Measurements from ENCODE around the gene HEPACAM.

Gene HEPACAM

GRCh38 chr11:124953753-124954589 is 18.1 kb upstream of the HEPACAM start, which contains the start of gene CCDC15:
TSS of gene CCDC15 (plus strand) at chr11:124954202. CDS start at chr11:124954733, 531 bp downstream.
- DNase-seq (ENCODE audit: low read depth), result peak; percentile 96
- 0 out of 2 replicates have a peak, but pooled peaks have one; percentile 2 for TF ChIP-seq CTCF (conservative IDR thresholded peaks at IDR 0.05; ENCODE audit: low read length)
- H3K4me3 ChIP-seq (ENCODE audit: low read length), result peak within 1 kb of the TSS; percentile 83

- no peak for TF ChIP-seq CTCF (conservative IDR thresholded peaks at IDR 0.05; ENCODE audit: low read length)
- DNase-seq (ENCODE audit: low read depth), result no peak
- H3K4me3 ChIP-seq (ENCODE audit: low read length), result no peak overlapping the region
Measured at GRCh38 chr11:124951341-124951740, 15.5 kb upstream of the HEPACAM start.

GRCh38 chr11:124950601-124951330 is 14.9 kb upstream of the HEPACAM start:
- no peak for TF ChIP-seq CTCF (conservative IDR thresholded peaks at IDR 0.05; ENCODE audit: low read length)
- no peak for DNase-seq (ENCODE audit: low read depth)
- H3K4me3 ChIP-seq (ENCODE audit: low read length), result no peak overlapping the region

GRCh38 chr11:124946735-124947141 is 10.9 kb upstream of the HEPACAM start:
- DNase-seq (ENCODE audit: low read depth), result peak; percentile 68
- no peak overlapping the region for H3K4me3 ChIP-seq (ENCODE audit: low read length)
- TF ChIP-seq CTCF (conservative IDR thresholded peaks at IDR 0.05; ENCODE audit: low read length), result no peak

GRCh38 chr11:124945826-124946225 is 10.0 kb upstream of the HEPACAM start:
- TF ChIP-seq CTCF (conservative IDR thresholded peaks at IDR 0.05; ENCODE audit: low read length), result no peak
- DNase-seq (ENCODE audit: low read depth), result no peak
- no peak overlapping the region for H3K4me3 ChIP-seq (ENCODE audit: low read length)

GRCh38 chr11:124944565-124944964 is 8.7 kb upstream of the HEPACAM start:
- no peak for TF ChIP-seq CTCF (conservative IDR thresholded peaks at IDR 0.05; ENCODE audit: low read length)
- H3K4me3 ChIP-seq (ENCODE audit: low read length), result no peak overlapping the region
- no peak for DNase-seq (ENCODE audit: low read depth)

Measured in AG10803 (cell line).